Type B pancreatic cell (in vitro differentiated cells): ENCODE results near the gene ZNF568. TPM values are rescaled to one million over a fixed set of nuclear protein-coding genes. Genes with fewer than 3 reads are reported as not detected.
A peak's percentile ranks its signal among the peaks of the same experiment; 100 is the strongest.

Source experiments
- DNase-seq: peaks from one replicate; pipeline ENCODE4 v3.0.0; 2021; ENCODE audit warnings: mixed read lengths; ENCODE audit not compliant: unreplicated experiment; ENCODE audit errors: extremely low spot score
- H3K27ac Mint-ChIP-seq: 2 replicates; pipeline ENCODE4 v1.8.0; 2021; ENCODE audit warnings: mild to moderate bottlenecking, mixed read lengths
- H3K27me3 Mint-ChIP-seq: 2 replicates; pipeline ENCODE4 v1.8.0; 2021; ENCODE audit warnings: mixed read lengths
- H3K36me3 Mint-ChIP-seq: 2 replicates; pipeline ENCODE4 v1.8.0; 2021; ENCODE audit warnings: mixed read lengths
- H3K4me1 Mint-ChIP-seq: one replicate; pipeline ENCODE4 v1.8.0; 2021; ENCODE audit warnings: mixed read lengths; ENCODE audit not compliant: unreplicated experiment
- H3K4me3 Mint-ChIP-seq: 2 replicates; pipeline ENCODE4 v1.8.0; 2021; ENCODE audit warnings: mild to moderate bottlenecking, mixed read lengths
- H3K9me3 Mint-ChIP-seq: 2 replicates; pipeline ENCODE4 v1.8.0; 2021; ENCODE audit warnings: mixed read lengths
- CTCF ChIP-seq: fragments of 200-600 bp; sonication (generic); conservative IDR thresholded peaks from 2 replicates; pipeline ENCODE4 v1.5.0; 2021; ENCODE audit warnings: antibody characterized with exemption, mild to moderate bottlenecking
- total RNA-seq: library from RNA; stranded (reverse); gene quantifications from 2 replicates; pipeline ENCODE4 v1.2.1, GENCODE V29; 2021; ENCODE audit warnings: low replicate concordance

Gene ZNF568
- total RNA-seq, 1 donor from 2014 or later = 10.5 TPM

GRCh38 chr19:36916991-36917390, 859 bp downstream of the ZNF568 start:
- Mint-ChIP-seq H3K36me3 (peaks cover 48% of the 10 kb centered on the region), H3K9me3 (peaks cover 4% of the 10 kb centered on the region), H3K4me3 (peak overlapping the region; percentile 95), H3K27me3 (no peaks in the 10 kb centered on the region), H3K4me1 (peaks cover 4% of the 10 kb centered on the region), H3K27ac (peak overlapping the region; percentile 90)
- TF ChIP-seq CTCF = no peak
- no peak for DNase-seq

GRCh38 chr19:36918090-36918489, 2.0 kb downstream of the ZNF568 start:
- Mint-ChIP-seq H3K4me1 (peaks cover 4% of the 10 kb centered on the region), H3K9me3 (peaks cover 4% of the 10 kb centered on the region), H3K36me3 (peaks cover 54% of the 10 kb centered on the region), H3K4me3 (peak overlapping the region; percentile 40), H3K27ac (no peak overlapping the region), H3K27me3 (no peaks in the 10 kb centered on the region)
- TF ChIP-seq CTCF = no peak
- DNase-seq = no peak

- H3K4me3 Mint-ChIP-seq = no peak overlapping the region
- peaks cover 34% of the 10 kb centered on the region for H3K36me3 Mint-ChIP-seq
- no peaks in the 10 kb centered on the region for H3K27me3 Mint-ChIP-seq
- DNase-seq = no peak
- H3K27ac Mint-ChIP-seq = no peak overlapping the region
- H3K9me3 Mint-ChIP-seq = no peaks in the 10 kb centered on the region
- TF ChIP-seq CTCF = no peak
- H3K4me1 Mint-ChIP-seq = no peaks in the 10 kb centered on the region
Measured at GRCh38 chr19:36931684-36932083, 15.6 kb downstream of the ZNF568 start.

- peak; percentile 37 for TF ChIP-seq CTCF
- no peaks in the 10 kb centered on the region for H3K27me3 Mint-ChIP-seq
- peaks cover 51% of the 10 kb centered on the region for H3K36me3 Mint-ChIP-seq
- H3K4me3 Mint-ChIP-seq = no peak overlapping the region
- H3K27ac Mint-ChIP-seq = no peak overlapping the region
- no peaks in the 10 kb centered on the region for H3K4me1 Mint-ChIP-seq
- no peak for DNase-seq
- H3K9me3 Mint-ChIP-seq = peaks cover 13% of the 10 kb centered on the region
Measured at GRCh38 chr19:36939153-36939552, 23.0 kb downstream of the ZNF568 start.

- no peaks in the 10 kb centered on the region for H3K27me3 Mint-ChIP-seq
- H3K4me3 Mint-ChIP-seq = no peak overlapping the region
- TF ChIP-seq CTCF = no peak
- peaks cover 45% of the 10 kb centered on the region for H3K36me3 Mint-ChIP-seq
- no peak overlapping the region for H3K27ac Mint-ChIP-seq
- no peak for DNase-seq
- no peaks in the 10 kb centered on the region for H3K4me1 Mint-ChIP-seq
- H3K9me3 Mint-ChIP-seq = peaks cover 19% of the 10 kb centered on the region
Measured at GRCh38 chr19:36950335-36951119, 34.4 kb downstream of the ZNF568 start.
